Lung (tissue), 12 donors: ENCODE measurements around the gene POLR2C. TPM values are rescaled to one million over a fixed set of nuclear protein-coding genes. Genes with fewer than 3 reads are reported as not detected.

Source experiments
- ATAC-seq: fragments of 200-7000 bp; cut with Tn5 transposase; one replicate; pipeline ENCODE4 v1.9.1; 2020; ENCODE audit warnings: moderate number of reproducible peaks; ENCODE audit not compliant: insufficient read depth, low FRiP score
- DNase-seq, 3 donors: peaks; one replicate each; pipeline ENCODE4 v3.0.0-alpha.2; 2013 to 2017
- H3K27ac ChIP-seq, 2 donors: one replicate each; pipeline ENCODE4 v1.5.1; 2013; ENCODE audit warnings: mild to moderate bottlenecking in 2 of 2, moderate library complexity in 2 of 2, control low read depth in 1 of 2, inconsistent platforms in 1 of 2, low read depth in 1 of 2, low read length in 1 of 2
- H3K27me3 ChIP-seq, 3 donors: one replicate each; pipeline ENCODE4 v1.5.1; 2013; ENCODE audit warnings: low read length in 2 of 3; ENCODE audit not compliant: control insufficient read depth in 3 of 3, insufficient read depth in 3 of 3
- H3K36me3 ChIP-seq, 4 donors: one replicate each; pipeline ENCODE4 v1.5.1; 2013; ENCODE audit warnings: low read length in 4 of 4, mild to moderate bottlenecking in 1 of 4, moderate library complexity in 1 of 4; ENCODE audit not compliant: control insufficient read depth in 4 of 4, insufficient read depth in 4 of 4
- H3K4me1 ChIP-seq, 5 donors: one replicate each; pipeline ENCODE4 v1.5.1; 2013; ENCODE audit warnings: low read length in 5 of 5, mild to moderate bottlenecking in 2 of 5, moderate library complexity in 1 of 5; ENCODE audit not compliant: control insufficient read depth in 5 of 5, insufficient read depth in 5 of 5
- H3K4me3 ChIP-seq: one replicate; pipeline ENCODE4 v1.5.1; 2013; ENCODE audit warnings: mild to moderate bottlenecking, control low read depth, moderate library complexity
- H3K9ac ChIP-seq, 2 donors: one replicate each; pipeline ENCODE4 v1.5.1; 2013; ENCODE audit warnings: low read length in 2 of 2, control low read depth in 1 of 2; ENCODE audit not compliant: insufficient read depth in 1 of 2
- H3K9me3 ChIP-seq, 4 donors: one replicate each; pipeline ENCODE4 v1.5.1; 2013; ENCODE audit warnings: low read length in 3 of 4, mild to moderate bottlenecking in 1 of 4, moderate library complexity in 1 of 4; ENCODE audit not compliant: control insufficient read depth in 4 of 4, insufficient read depth in 3 of 4
- WGBS, 2 donors: extraction: QIAGEN DNeasy Blood & Tissue Kit; methylation state at CpG; one replicate each; pipeline ENCODE4 v1.1.7; 2013; 5-methylcytosine and 5-hydroxymethylcytosine counted together
- polyA plus RNA-seq, 2 donors: library from polyadenylated mRNA; stranded (reverse); fragments of 200-250 nt; gene quantifications; one replicate each; pipeline ENCODE4 v1.2.1, GENCODE V29; 2013
- total RNA-seq, 2 donors: library from RNA; depleted of rRNA in 1 of 2; stranded (reverse); fragments of >200 nt in 1 of 2; gene quantifications; one replicate each; pipeline ENCODE4 v1.2.1, GENCODE V29; 2014 to 2021
- TF ChIP-seq, protein P1 (sequence below): IDR thresholded peaks from 2 replicates; pipeline ENCODE4 v1.5.1; 2012; ENCODE audit warnings: mild to moderate bottlenecking; ENCODE audit errors: control extremely low read depth, extremely low read depth
- donor health status: control.
- donor health status: control.
- donor health status: Bipolar disorder and iron deficiency.
- donor health status: healthy.
- donor health status: DM: yes; HTN: yes; CAD: no.

POLR2C gene
- total and polyA plus RNA-seq, 4 donors, result 65.8 to 124 (median 82.5) TPM

GRCh38 chr16:57516773-57517172 lies 54.3 kb downstream of the POLR2C start:
- peaks cover 0 to 32% (median 16%) of the 10 kb centered on the region in 4 donors for H3K36me3 ChIP-seq
- no peak for ATAC-seq
- TF ChIP-seq, protein P1, sequence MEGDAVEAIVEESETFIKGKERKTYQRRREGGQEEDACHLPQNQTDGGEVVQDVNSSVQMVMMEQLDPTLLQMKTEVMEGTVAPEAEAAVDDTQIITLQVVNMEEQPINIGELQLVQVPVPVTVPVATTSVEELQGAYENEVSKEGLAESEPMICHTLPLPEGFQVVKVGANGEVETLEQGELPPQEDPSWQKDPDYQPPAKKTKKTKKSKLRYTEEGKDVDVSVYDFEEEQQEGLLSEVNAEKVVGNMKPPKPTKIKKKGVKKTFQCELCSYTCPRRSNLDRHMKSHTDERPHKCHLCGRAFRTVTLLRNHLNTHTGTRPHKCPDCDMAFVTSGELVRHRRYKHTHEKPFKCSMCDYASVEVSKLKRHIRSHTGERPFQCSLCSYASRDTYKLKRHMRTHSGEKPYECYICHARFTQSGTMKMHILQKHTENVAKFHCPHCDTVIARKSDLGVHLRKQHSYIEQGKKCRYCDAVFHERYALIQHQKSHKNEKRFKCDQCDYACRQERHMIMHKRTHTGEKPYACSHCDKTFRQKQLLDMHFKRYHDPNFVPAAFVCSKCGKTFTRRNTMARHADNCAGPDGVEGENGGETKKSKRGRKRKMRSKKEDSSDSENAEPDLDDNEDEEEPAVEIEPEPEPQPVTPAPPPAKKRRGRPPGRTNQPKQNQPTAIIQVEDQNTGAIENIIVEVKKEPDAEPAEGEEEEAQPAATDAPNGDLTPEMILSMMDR, result no peak

DNA sequence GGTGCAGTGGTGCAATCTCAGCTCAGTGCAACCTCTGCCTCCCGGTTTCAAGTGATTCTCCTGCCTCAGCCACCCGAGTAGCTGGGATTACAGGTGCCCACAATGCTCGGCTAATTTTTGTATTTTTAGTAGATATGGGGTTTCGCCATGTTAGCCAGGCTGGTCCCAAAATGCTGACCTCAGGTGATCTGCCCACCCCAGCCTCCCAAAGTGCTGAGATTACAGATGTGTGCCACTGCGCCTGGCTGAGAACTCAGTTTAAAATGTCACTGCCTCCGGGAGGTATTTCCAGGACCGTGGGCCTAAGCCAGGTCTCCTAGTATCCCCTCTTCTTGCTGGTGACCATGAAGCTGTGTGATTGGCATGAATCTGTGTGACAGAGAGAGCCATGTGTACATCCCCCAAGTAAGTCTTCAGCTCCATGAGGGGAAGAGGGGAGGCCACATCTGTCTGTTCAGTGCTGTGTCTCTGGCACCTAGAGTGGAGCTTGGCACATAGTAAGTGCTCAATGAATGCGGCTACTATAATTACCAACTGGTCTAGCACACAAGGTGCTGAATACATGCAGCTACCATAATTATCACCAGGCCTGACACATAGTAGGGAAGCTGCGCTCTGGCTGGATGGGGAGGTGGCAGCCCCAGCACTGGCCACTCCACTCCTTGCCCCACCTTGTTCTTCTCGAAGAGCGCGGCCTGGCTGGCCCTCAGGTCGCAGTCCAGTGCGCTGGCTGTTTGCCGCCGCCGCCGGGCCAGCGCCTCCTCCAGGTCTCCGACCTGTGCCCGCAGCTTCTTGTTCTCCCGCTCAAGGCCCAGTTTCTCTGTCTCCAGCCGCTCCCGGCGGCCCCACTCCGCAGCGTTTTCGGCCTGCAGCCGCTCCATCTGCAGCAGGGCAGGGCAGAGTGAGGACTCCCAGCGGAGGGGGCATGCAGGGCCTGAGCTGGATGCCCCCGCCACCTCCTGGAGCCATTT lies 55.2 kb downstream of the POLR2C start:
- Histone ChIP-seq H3K27me3 (no peaks in the 10 kb centered on the region), H3K36me3 (peaks cover 0 to 35% (median 15%) of the 10 kb centered on the region in 4 donors), H3K4me1 (peaks cover 0 to 15% (median 3%) of the 10 kb centered on the region in 5 donors), H3K4me3 (no peak overlapping the region), H3K9ac (no peak overlapping the region), H3K9me3 (no peaks in the 10 kb centered on the region), H3K27ac (no peak overlapping the region)
- 94 to 97% methylated on average over 31 of the region's 31 CpGs for WGBS, 2 donors
- ATAC-seq (no peak), DNase-seq (no peak)
- TF ChIP-seq, protein P1, result no peak

More at GRCh38 chr16:57516773-57517172, 54.3 kb downstream of the POLR2C start:
- Histone ChIP-seq H3K4me1 (peaks cover 0 to 18% (median 3%) of the 10 kb centered on the region in 5 donors), H3K27me3 (no peaks in the 10 kb centered on the region), H3K27ac (no peak overlapping the region), H3K9ac (no peak overlapping the region), H3K4me3 (no peak overlapping the region), H3K9me3 (no peaks in the 10 kb centered on the region)
- DNase-seq, result no peak
- 92 to 93% methylated on average over 3 of the region's 3 CpGs for WGBS, 2 donors

GRCh38 chr16:57518520-57518919 lies 56.0 kb downstream of the POLR2C start:
- H3K27me3 ChIP-seq, result no peaks in the 10 kb centered on the region
- H3K9ac ChIP-seq, result no peak overlapping the region
- H3K27ac ChIP-seq, result no peak overlapping the region
- H3K36me3 ChIP-seq, result peaks cover 0 to 30% (median 16%) of the 10 kb centered on the region in 4 donors
- no peaks in the 10 kb centered on the region for H3K9me3 ChIP-seq
- DNase-seq (no peak), ATAC-seq (no peak)
- peaks cover 0 to 10% (median 3%) of the 10 kb centered on the region in 5 donors for H3K4me1 ChIP-seq
- TF ChIP-seq, protein P1, result no peak
- H3K4me3 ChIP-seq, result no peak overlapping the region
- 93 to 95% methylated on average over 13 of the region's 13 CpGs for WGBS, 2 donors
